ENCODE results near the gene TXK. TPM values are rescaled to one million over a fixed set of nuclear protein-coding genes. Genes with fewer than 3 reads are reported as not detected.

TXK gene
- total RNA-seq, 2 experiments from 2014 or later: 67.0 to 69.9 TPM

DNA sequence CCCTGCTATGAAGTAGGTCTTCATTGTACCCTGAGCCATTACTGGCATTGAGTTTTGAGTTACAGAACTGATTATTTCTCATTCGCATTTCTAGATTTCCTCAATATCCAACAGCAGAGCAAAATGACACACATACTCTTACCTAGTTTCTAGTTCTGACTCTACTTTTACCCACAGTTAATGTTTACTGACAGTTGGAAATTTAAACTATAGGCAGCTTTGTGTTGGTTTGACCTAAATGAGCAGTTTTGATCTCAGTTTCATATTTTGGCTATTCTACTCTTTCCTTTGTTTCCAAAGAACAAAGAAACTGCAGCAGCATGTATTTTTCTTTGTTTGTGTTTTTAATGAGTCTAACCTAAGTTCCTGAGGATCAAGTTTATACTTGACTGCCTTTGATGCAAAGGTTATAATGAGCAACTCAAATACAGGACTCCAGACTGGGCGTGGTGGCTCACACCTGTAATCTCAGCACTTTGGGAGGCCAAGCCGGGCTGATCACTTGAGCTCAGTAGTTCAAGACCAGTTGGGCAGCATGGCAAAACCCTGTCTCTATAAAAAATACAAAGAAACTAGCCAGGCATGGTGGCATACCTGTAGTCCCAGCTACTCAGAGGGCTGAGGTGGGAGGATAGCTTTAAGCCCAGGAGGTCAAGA, 30.4 kb downstream of the TXK start:
- TF ChIP-seq, protein P1, sequence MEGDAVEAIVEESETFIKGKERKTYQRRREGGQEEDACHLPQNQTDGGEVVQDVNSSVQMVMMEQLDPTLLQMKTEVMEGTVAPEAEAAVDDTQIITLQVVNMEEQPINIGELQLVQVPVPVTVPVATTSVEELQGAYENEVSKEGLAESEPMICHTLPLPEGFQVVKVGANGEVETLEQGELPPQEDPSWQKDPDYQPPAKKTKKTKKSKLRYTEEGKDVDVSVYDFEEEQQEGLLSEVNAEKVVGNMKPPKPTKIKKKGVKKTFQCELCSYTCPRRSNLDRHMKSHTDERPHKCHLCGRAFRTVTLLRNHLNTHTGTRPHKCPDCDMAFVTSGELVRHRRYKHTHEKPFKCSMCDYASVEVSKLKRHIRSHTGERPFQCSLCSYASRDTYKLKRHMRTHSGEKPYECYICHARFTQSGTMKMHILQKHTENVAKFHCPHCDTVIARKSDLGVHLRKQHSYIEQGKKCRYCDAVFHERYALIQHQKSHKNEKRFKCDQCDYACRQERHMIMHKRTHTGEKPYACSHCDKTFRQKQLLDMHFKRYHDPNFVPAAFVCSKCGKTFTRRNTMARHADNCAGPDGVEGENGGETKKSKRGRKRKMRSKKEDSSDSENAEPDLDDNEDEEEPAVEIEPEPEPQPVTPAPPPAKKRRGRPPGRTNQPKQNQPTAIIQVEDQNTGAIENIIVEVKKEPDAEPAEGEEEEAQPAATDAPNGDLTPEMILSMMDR (IDR thresholded peaks at IDR 0.05): no peak
- H3K36me3 Mint-ChIP-seq (ENCODE audit: low read depth): peaks cover 83% of the 10 kb centered on the region
- ChIA-PET POLR2A (no interaction called here), CTCF (no interaction called here)
- no peaks in the 10 kb centered on the region for H3K9me3 Mint-ChIP-seq
- DNase-seq (no peak), ATAC-seq (ENCODE audit: poor library complexity) (no peak)
- no peak overlapping the region for H3K4me3 Mint-ChIP-seq
- H3K4me3 ChIP-seq (ENCODE audit: low read length): no peak overlapping the region
- H3K27me3 ChIP-seq (ENCODE audit: control insufficient read depth in 1 of 2, insufficient read depth in 2 of 2, low read length in 2 of 2): no peaks in the 10 kb centered on the region
- no peaks in the 10 kb centered on the region for H3K27me3 Mint-ChIP-seq
- no peaks in the 10 kb centered on the region for H3K9me3 ChIP-seq (ENCODE audit: control insufficient read depth in 1 of 2, insufficient read depth in 1 of 2, low read length in 2 of 2)
- H3K36me3 ChIP-seq (ENCODE audit: insufficient read depth, low read length): peaks cover 66% of the 10 kb centered on the region
- peaks cover 19% of the 10 kb centered on the region for H3K4me1 Mint-ChIP-seq (ENCODE audit: low read depth)
- no peaks in the 10 kb centered on the region for H3K4me1 ChIP-seq (ENCODE audit: insufficient read depth, low read length)
- intact Hi-C loops (cut with DNase I, micrococcal nuclease): no loop called here
- no peak overlapping the region for H3K27ac ChIP-seq (ENCODE audit: low read depth in 1 of 2, low read length in 2 of 2)
- H3K27ac Mint-ChIP-seq: peak overlapping the region; percentile 71

DNA sequence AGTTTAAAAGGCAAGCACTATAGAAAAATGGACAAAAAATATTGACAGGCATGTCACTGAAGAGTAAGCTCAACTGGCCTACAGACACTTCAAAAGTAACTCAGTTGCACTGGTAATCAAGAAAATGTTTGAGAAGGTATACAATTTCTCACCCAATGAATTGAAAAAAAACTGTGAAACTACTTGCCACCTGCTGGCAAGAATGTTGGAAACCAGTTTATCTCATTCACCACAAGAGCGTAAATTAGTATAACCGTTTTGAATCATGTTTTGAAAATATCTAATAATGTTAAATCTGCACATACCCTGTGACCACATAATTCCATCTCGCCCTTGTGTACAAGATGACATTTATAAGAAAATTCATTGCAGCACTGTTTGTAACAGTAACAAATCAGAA, 31.7 kb downstream of the TXK start:
- no peak for ATAC-seq (ENCODE audit: poor library complexity)
- Histone ChIP-seq H3K4me3 (ENCODE audit: low read length) (no peak overlapping the region), H3K9me3 (ENCODE audit: control insufficient read depth in 1 of 2, insufficient read depth in 1 of 2, low read length in 2 of 2) (no peaks in the 10 kb centered on the region), H3K27ac (ENCODE audit: low read depth in 1 of 2, low read length in 2 of 2) (no peak overlapping the region), H3K4me1 (ENCODE audit: insufficient read depth, low read length) (no peaks in the 10 kb centered on the region), H3K27me3 (ENCODE audit: control insufficient read depth in 1 of 2, insufficient read depth in 2 of 2, low read length in 2 of 2) (no peaks in the 10 kb centered on the region), H3K36me3 (ENCODE audit: insufficient read depth, low read length) (peaks cover 65% of the 10 kb centered on the region)
- TF ChIP-seq, protein P1 (IDR thresholded peaks at IDR 0.05): no peak
- CTCF ChIA-PET: no interaction called here
- DNase-seq: no peak
- Mint-ChIP-seq H3K4me1 (ENCODE audit: low read depth) (peaks cover 19% of the 10 kb centered on the region), H3K9me3 (no peaks in the 10 kb centered on the region), H3K36me3 (ENCODE audit: low read depth) (peaks cover 81% of the 10 kb centered on the region), H3K27ac (peak overlapping the region; percentile 59), H3K27me3 (no peaks in the 10 kb centered on the region), H3K4me3 (no peak overlapping the region)
- intact Hi-C loops (cut with DNase I, micrococcal nuclease): no loop called here
- POLR2A ChIA-PET: no interaction called here

DNA sequence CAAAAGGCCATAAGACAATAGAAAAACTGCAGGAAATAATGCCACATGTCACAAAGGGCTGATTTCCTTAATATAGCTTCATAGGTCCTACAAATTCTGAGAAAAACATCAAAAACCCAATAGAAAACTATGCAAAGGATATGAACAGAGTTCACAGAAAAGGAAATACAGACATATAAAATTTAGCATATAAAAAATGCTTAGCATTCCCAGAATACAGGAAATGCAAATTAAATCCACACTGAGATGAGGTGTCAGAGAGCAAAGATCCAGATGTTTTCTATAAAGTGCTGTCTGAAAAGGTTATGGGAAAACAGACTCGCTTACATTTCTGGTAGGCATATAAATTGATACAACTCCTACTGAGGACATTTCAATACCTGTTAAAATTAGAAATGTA, 33.8 kb downstream of the TXK start:
- H3K9me3 Mint-ChIP-seq: no peaks in the 10 kb centered on the region
- Histone ChIP-seq H3K27ac (ENCODE audit: low read depth in 1 of 2, low read length in 2 of 2) (no peak overlapping the region), H3K36me3 (ENCODE audit: insufficient read depth, low read length) (peaks cover 63% of the 10 kb centered on the region), H3K4me1 (ENCODE audit: insufficient read depth, low read length) (no peaks in the 10 kb centered on the region), H3K4me3 (ENCODE audit: low read length) (no peak overlapping the region), H3K9me3 (ENCODE audit: control insufficient read depth in 1 of 2, insufficient read depth in 1 of 2, low read length in 2 of 2) (no peaks in the 10 kb centered on the region), H3K27me3 (ENCODE audit: control insufficient read depth in 1 of 2, insufficient read depth in 2 of 2, low read length in 2 of 2) (no peaks in the 10 kb centered on the region)
- ATAC-seq (ENCODE audit: poor library complexity) (no peak), DNase-seq (no peak)
- peaks cover 19% of the 10 kb centered on the region for H3K4me1 Mint-ChIP-seq (ENCODE audit: low read depth)
- ChIA-PET POLR2A (no interaction called here), CTCF (interaction anchor here (0.7 kb wide), 1 partner anchor 201 kb away, joined by 3 read pairs; no protein-coding TSS in a partner anchor)
- H3K27ac Mint-ChIP-seq: no peak overlapping the region
- H3K27me3 Mint-ChIP-seq: no peaks in the 10 kb centered on the region
- TF ChIP-seq, protein P1 (IDR thresholded peaks at IDR 0.05): no peak
- intact Hi-C loops (cut with DNase I, micrococcal nuclease): no loop called here
- no peak overlapping the region for H3K4me3 Mint-ChIP-seq
- H3K36me3 Mint-ChIP-seq (ENCODE audit: low read depth): peaks cover 68% of the 10 kb centered on the region
